Endodermal cell (in vitro differentiated cells): ENCODE results near the gene FAM120B. TPM values are rescaled to one million over a fixed set of nuclear protein-coding genes. Genes with fewer than 3 reads are reported as not detected.
A peak's percentile ranks its signal among the peaks of the same experiment; 100 is the strongest.

Experiments used
- DNase-seq: peaks from one replicate; pipeline ENCODE4 v3.0.0-alpha.2; 2017
- H3K27ac ChIP-seq: 2 replicates; pipeline ENCODE4 v1.5.1; 2013; ENCODE audit warnings: mild to moderate bottlenecking, low read depth, low read length, moderate library complexity
- H3K27me3 ChIP-seq: 2 replicates; pipeline ENCODE4 v1.6.1; 2013; ENCODE audit warnings: mild to moderate bottlenecking, low read length, moderate library complexity; ENCODE audit not compliant: insufficient read depth, control insufficient read depth, poor library complexity, severe bottlenecking
- H3K36me3 ChIP-seq: 2 replicates; pipeline ENCODE4 v1.7.0; 2013; ENCODE audit warnings: mild to moderate bottlenecking, low read length, moderate library complexity; ENCODE audit not compliant: control insufficient read depth, insufficient read depth
- H3K4me1 ChIP-seq: one replicate; pipeline ENCODE4 v1.7.0; 2013; ENCODE audit warnings: low read length; ENCODE audit not compliant: control insufficient read depth, insufficient read depth
- H3K4me3 ChIP-seq: 2 replicates; pipeline ENCODE4 v1.5.1; 2013; ENCODE audit warnings: mild to moderate bottlenecking, low read length, moderate library complexity
- H3K9ac ChIP-seq: 2 replicates; pipeline ENCODE4 v1.6.1; 2013; ENCODE audit warnings: mild to moderate bottlenecking, low read length, moderate library complexity; ENCODE audit not compliant: poor library complexity, severe bottlenecking; ENCODE audit errors: extremely low read depth
- H3K9me3 ChIP-seq: 2 replicates; pipeline ENCODE4 v1.6.1; 2013; ENCODE audit warnings: mild to moderate bottlenecking, low read length, moderate library complexity; ENCODE audit not compliant: control insufficient read depth
- H3K27ac Mint-ChIP-seq: 2 replicates; pipeline ENCODE4 v1.8.0; 2020; ENCODE audit warnings: mixed read lengths
- H3K27me3 Mint-ChIP-seq: 2 replicates; pipeline ENCODE4 v1.8.0; 2021; ENCODE audit warnings: mild to moderate bottlenecking, mixed read lengths; ENCODE audit not compliant: insufficient read depth
- H3K36me3 Mint-ChIP-seq: 2 replicates; pipeline ENCODE4 v1.8.0; 2020; ENCODE audit warnings: low read depth, mixed read lengths
- H3K4me1 Mint-ChIP-seq: 2 replicates; pipeline ENCODE4 v1.8.0; 2020; ENCODE audit warnings: mixed read lengths
- H3K4me3 Mint-ChIP-seq: 2 replicates; pipeline ENCODE4 v1.8.0; 2020; ENCODE audit warnings: mild to moderate bottlenecking, moderate library complexity, mixed read lengths
- H3K9me3 Mint-ChIP-seq: 2 replicates; pipeline ENCODE4 v1.8.0; 2020; ENCODE audit warnings: mild to moderate bottlenecking, mixed read lengths
- CTCF ChIP-seq: fragments of 200-600 bp; sonication (generic); conservative IDR thresholded peaks from 2 replicates; pipeline ENCODE4 v1.5.0; 2021; ENCODE audit warnings: antibody characterized with exemption, mild to moderate bottlenecking
- WGBS, 2 experiments: methylation state at CpG; one replicate each; pipeline versions ENCODE4 v1.1.5 to v1.1.7; 2013; ENCODE audit warnings: missing lambda C conversion rate in 2 of 2, mixed read lengths in 1 of 2; ENCODE audit not compliant: insufficient coverage in 1 of 2, insufficient read length in 1 of 2; 5-methylcytosine and 5-hydroxymethylcytosine counted together
- total RNA-seq, 2 donors: library from RNA; stranded (reverse); fragmentation: NEBNext Ultra II Directional in 1 of 2; extraction: Animal tissue kit (Norgen Biotek cat#: 25700) in 1 of 2; gene quantifications; 2 replicates in 1 of 2; 3 replicates in 1 of 2; pipeline ENCODE4 v1.2.1, GENCODE V29; 2021

Gene FAM120B
- total RNA-seq, 2 donors from 2014 or later, result 25.7 to 27.5 TPM

- peak overlapping the region; percentile 48 for H3K4me3 Mint-ChIP-seq
- peaks cover 90% of the 10 kb centered on the region for H3K27me3 Mint-ChIP-seq
- H3K27ac Mint-ChIP-seq, result no peak overlapping the region
- TF ChIP-seq CTCF, result no peak
- Histone ChIP-seq H3K4me3 (no peak overlapping the region), H3K27ac (peak overlapping the region; percentile 97), H3K4me1 (no peaks in the 10 kb centered on the region), H3K9me3 (no peaks in the 10 kb centered on the region), H3K27me3 (peaks cover 99% of the 10 kb centered on the region), H3K9ac (no peak overlapping the region), H3K36me3 (no peaks in the 10 kb centered on the region)
- H3K4me1 Mint-ChIP-seq, result peaks cover 12% of the 10 kb centered on the region
- DNase-seq, result no peak
- H3K9me3 Mint-ChIP-seq, result peaks cover 6% of the 10 kb centered on the region
- WGBS, 2 experiments, result 47% methylated on average over 2 of the region's 2 CpGs; no CpG with 5 or more reads in 1 of the 2 experiments
- H3K36me3 Mint-ChIP-seq, result no peaks in the 10 kb centered on the region
Measured at GRCh38 chr6:170294298-170294730, 12.2 kb upstream of the FAM120B start.

GRCh38 chr6:170294813-170295509 is 11.6 kb upstream of the FAM120B start:
- peak overlapping the region; percentile 68 for H3K4me3 ChIP-seq
- peaks cover 12% of the 10 kb centered on the region for H3K4me1 Mint-ChIP-seq
- peaks cover 92% of the 10 kb centered on the region for H3K27me3 Mint-ChIP-seq
- no peaks in the 10 kb centered on the region for H3K4me1 ChIP-seq
- no peak for TF ChIP-seq CTCF
- peaks cover 5% of the 10 kb centered on the region for H3K9me3 ChIP-seq
- no peak overlapping the region for H3K27ac Mint-ChIP-seq
- 4 to 9% methylated on average over 15 to 30 of the region's 30 CpGs for WGBS, 2 experiments
- no peak for DNase-seq
- H3K36me3 Mint-ChIP-seq, result peaks cover 3% of the 10 kb centered on the region
- peak overlapping the region; percentile 48 for H3K4me3 Mint-ChIP-seq
- H3K36me3 ChIP-seq, result no peaks in the 10 kb centered on the region
- H3K27ac ChIP-seq, result no peak overlapping the region
- H3K9me3 Mint-ChIP-seq, result peaks cover 12% of the 10 kb centered on the region
- no peak overlapping the region for H3K9ac ChIP-seq
- peaks cover 99% of the 10 kb centered on the region for H3K27me3 ChIP-seq

GRCh38 chr6:170295510-170296422 is 10.8 kb upstream of the FAM120B start:
- DNase-seq, result peak; percentile 94
- Mint-ChIP-seq H3K9me3 (peaks cover 20% of the 10 kb centered on the region), H3K27ac (no peak overlapping the region), H3K27me3 (peaks cover 91% of the 10 kb centered on the region), H3K36me3 (peaks cover 5% of the 10 kb centered on the region), H3K4me1 (peaks cover 12% of the 10 kb centered on the region), H3K4me3 (peak overlapping the region; percentile 48)
- H3K9ac ChIP-seq, result no peak overlapping the region
- peak overlapping the region; percentile 96 for H3K27ac ChIP-seq
- peak overlapping the region; percentile 68 for H3K4me3 ChIP-seq
- no peak for TF ChIP-seq CTCF
- WGBS, 2 experiments, result 0 to 1% methylated on average over 27 to 109 of the region's 109 CpGs
- H3K9me3 ChIP-seq, result peaks cover 13% of the 10 kb centered on the region
- no peaks in the 10 kb centered on the region for H3K36me3 ChIP-seq
- no peaks in the 10 kb centered on the region for H3K4me1 ChIP-seq
- peaks cover 92% of the 10 kb centered on the region for H3K27me3 ChIP-seq
